GM18517 (cell line): Measurements from ENCODE around the gene TCEAL7.

Experiments used
- ATAC-seq: cut with Tn5 transposase; IDR thresholded peaks from one replicate; pipeline ENCODE4 v1.9.1; 2021; ENCODE audit warnings: mild to moderate bottlenecking, moderate library complexity; ENCODE audit not compliant: unreplicated experiment

Gene TCEAL7

DNA sequence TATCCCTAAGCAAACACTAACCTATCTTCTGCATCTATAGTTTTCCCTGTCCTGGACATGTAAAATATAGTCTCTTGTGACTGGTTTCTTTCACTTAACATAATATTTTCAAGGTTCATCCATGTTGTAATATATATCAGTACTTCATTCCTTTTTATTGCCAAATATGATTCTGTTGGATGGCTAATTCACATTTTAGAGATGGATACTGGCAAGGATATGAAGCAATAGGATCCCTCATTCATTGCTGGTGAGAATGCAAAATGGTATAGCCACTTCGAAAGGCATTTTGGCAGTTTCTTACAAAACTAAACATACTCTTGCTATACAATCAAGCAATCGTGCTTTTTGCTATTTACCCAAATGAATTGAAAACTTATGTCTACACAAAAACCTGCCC, 33.0 kb downstream of the TCEAL7 start:
- ATAC-seq = no peak

DNA sequence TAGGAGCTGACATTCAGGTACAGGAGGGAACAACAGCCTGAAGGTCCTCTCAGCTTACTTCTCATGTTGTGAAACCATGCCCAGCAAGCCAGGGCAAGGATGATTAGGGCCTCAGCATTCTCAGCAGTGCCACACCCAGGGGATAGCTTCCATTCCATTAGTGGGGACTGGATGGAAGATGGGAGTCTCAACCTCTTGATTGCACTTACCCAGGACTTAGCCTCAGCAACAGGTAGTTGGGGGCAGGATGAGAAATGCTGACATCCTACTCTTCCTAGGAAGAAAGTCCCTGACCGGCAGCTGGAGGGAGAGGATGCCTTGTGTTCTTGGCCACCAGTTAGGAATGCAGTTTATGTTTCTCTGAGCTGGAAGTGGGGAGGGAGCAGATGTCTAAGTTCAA, 37.5 kb downstream of the TCEAL7 start:
- no peak for ATAC-seq

DNA sequence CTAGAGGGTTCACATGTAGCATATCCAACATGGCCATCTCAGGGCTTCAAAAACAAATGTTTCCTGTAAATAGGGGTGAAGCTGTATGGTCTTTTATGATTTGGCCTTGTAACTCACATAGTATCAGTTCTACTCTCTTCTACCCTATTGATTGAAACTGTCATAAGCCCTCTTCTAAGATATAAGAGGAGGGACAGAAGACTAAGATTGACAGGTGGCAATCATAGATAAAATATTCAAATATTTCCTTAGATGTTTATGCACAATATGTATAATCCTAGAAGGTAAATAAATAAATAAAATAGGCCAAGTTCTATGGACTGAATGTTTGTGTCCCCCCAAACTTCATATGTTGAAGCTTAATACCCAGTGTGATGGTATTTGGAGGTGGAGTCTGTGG, 39.4 kb downstream of the TCEAL7 start:
- no peak for ATAC-seq

DNA sequence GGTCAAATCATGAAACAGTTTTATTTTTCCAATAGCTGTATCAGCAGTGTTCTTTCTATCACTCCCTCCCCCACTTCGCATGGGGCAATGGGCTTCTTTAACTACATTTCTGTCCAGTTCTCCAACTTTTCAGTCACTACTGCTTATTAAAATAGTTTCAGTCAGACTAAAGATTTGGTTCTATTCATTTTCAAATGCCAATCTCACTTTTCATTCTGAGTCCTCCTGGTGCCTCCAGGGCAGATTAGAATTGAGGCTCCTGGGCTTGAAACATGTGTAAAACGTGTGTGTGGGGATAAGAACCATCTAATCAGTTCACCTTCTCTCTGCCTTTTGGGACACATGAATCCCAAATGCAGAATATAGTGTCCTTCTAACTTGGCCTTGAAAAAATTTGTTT, 42.8 kb downstream of the TCEAL7 start:
- ATAC-seq = no peak

- ATAC-seq = no peak
These were observed 43.5 kb downstream of the TCEAL7 start for GRCh38 chrX:103373581-103373980.

- ATAC-seq = no peak
These were observed 46.3 kb downstream of the TCEAL7 start, which contains the start of gene BEX3 for GRCh38 chrX:103376118-103376978. BEX3 (plus strand) TSS chrX:103376538; CDS start chrX:103377522, 984 bp downstream.

DNA sequence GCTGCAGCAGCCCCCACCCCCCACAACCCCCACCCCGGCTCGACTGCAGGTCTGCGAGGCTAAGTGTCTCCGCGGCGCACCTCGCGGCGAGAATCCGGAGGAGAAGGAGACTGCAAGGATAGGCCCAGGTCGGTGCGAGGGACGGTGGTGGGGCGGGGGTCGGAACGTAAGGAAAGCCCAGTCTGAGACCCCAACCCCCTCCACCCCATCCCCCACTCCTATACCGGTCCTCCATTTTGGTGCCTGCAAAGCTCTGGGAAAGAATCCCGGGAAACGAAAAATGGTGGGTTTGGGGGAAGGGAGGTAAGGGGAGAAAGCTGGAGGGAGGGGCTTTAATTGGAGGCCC, 46.9 kb downstream of the TCEAL7 start:
- no peak for ATAC-seq

GRCh38 chrX:103378990-103379389, 49.0 kb downstream of the TCEAL7 start:
- ATAC-seq = no peak
